HL-60 (cell line): Measurements from ENCODE around the gene MIER1.
A peak's percentile ranks its signal among the peaks of the same experiment; 100 is the strongest.
"Not testable (repeated sequence)": the region's sequence is repeated elsewhere in the genome, so short reads cannot be mapped to it uniquely, and the experiment has no call there.

Source experiments
- DNase-seq, 2 experiments: peaks; one replicate each; pipeline ENCODE4 v3.0.0-alpha.2; 2010 to 2020; ENCODE audit warnings: low read depth in 1 of 2, low spot score in 1 of 2
- H3K27ac ChIP-seq: fragments of 250-450 bp; sonication (Bioruptor Pico); replicated peaks from 2 replicates; pipeline ENCODE4 v1.5.1; 2020; ENCODE audit warnings: mild to moderate bottlenecking, moderate library complexity
- H3K27me3 ChIP-seq: fragments of 250-450 bp; sonication (Bioruptor Pico); 2 replicates; pipeline ENCODE4 v1.5.1; 2021; ENCODE audit warnings: mild to moderate bottlenecking, moderate library complexity; ENCODE audit not compliant: insufficient read depth, poor library complexity, severe bottlenecking
- H3K4me3 ChIP-seq: replicated peaks from 2 replicates; pipeline ENCODE4 v1.5.1; 2011; ENCODE audit warnings: mild to moderate bottlenecking, control low read depth, low read length; ENCODE audit not compliant: insufficient read depth
- GABPA ChIP-seq: IDR thresholded peaks from 2 replicates; pipeline ENCODE4 v1.6.1; 2012; ENCODE audit warnings: low read depth
- POLR2AphosphoS5 ChIP-seq: IDR thresholded peaks from 2 replicates; pipeline ENCODE4 v1.6.1; 2012; ENCODE audit warnings: low read depth
- SPI1 ChIP-seq: IDR thresholded peaks from 2 replicates; pipeline ENCODE4 v1.6.1; 2012; ENCODE audit warnings: low read depth, mild to moderate bottlenecking, borderline replicate concordance
- TF ChIP-seq, protein P1 (sequence below): IDR thresholded peaks from 2 replicates; pipeline ENCODE4 v1.6.1; 2012; ENCODE audit warnings: low read depth; ENCODE audit not compliant: insufficient replicate concordance
- TF ChIP-seq, protein P2 (sequence below): IDR thresholded peaks from one replicate; pipeline ENCODE4 v1.5.1; 2011; ENCODE audit warnings: low read length, control low read depth, inconsistent platforms; ENCODE audit not compliant: insufficient read depth

Gene MIER1

DNA sequence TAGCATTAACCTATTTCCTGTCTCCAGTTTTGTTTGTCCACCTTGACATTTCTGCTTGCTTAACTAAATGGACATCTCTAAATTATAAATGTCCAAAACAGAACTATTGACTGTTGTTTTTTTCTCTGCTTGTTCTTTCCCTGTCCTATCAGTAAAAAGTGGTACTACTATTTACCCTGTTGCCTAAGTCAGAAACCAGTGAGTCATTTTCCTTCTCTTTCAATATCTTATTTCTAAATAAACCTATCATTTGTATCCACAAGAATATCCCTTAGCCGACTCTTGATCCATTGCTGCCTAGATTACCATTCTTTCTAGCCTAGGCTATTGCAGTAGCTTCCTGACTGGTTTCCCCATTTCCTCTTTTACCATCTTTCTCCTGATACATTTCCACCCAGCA, 22.5 kb downstream of the MIER1 start:
- Histone ChIP-seq H3K27ac (0 out of 2 replicates have a peak overlapping the region, but pooled peaks have one; percentile 38), H3K27me3 (no peaks in the 10 kb centered on the region), H3K4me3 (no peak overlapping the region)
- DNase-seq: no peak
- peak; percentile 65; the same call in 1 of the 2 replicates for TF ChIP-seq SPI1
- TF ChIP-seq, protein P1, sequence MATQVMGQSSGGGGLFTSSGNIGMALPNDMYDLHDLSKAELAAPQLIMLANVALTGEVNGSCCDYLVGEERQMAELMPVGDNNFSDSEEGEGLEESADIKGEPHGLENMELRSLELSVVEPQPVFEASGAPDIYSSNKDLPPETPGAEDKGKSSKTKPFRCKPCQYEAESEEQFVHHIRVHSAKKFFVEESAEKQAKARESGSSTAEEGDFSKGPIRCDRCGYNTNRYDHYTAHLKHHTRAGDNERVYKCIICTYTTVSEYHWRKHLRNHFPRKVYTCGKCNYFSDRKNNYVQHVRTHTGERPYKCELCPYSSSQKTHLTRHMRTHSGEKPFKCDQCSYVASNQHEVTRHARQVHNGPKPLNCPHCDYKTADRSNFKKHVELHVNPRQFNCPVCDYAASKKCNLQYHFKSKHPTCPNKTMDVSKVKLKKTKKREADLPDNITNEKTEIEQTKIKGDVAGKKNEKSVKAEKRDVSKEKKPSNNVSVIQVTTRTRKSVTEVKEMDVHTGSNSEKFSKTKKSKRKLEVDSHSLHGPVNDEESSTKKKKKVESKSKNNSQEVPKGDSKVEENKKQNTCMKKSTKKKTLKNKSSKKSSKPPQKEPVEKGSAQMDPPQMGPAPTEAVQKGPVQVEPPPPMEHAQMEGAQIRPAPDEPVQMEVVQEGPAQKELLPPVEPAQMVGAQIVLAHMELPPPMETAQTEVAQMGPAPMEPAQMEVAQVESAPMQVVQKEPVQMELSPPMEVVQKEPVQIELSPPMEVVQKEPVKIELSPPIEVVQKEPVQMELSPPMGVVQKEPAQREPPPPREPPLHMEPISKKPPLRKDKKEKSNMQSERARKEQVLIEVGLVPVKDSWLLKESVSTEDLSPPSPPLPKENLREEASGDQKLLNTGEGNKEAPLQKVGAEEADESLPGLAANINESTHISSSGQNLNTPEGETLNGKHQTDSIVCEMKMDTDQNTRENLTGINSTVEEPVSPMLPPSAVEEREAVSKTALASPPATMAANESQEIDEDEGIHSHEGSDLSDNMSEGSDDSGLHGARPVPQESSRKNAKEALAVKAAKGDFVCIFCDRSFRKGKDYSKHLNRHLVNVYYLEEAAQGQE: no peak

DNA sequence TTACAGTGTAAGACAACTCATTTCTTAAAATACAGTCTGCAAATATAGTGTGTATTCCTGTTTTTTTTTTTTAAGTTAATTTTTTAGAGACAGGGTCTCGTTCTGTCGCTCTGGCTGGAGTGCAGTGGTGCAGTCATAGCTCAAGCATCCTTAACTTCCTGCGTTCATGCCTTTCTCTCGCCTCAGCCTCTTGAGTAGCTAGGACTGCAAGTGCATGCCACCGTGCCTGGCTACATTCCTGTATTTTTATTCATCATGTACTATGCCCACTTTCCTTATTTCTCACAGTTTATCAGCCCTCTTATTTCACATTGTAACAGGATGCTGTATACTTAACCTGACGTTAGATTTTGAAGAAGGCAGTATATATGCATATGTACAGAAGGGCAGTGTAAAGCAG, 26.7 kb downstream of the MIER1 start:
- no peak overlapping the region for H3K27ac ChIP-seq
- TF ChIP-seq GABPA (no peak), SPI1 (no peak), POLR2AphosphoS5 (no peak)
- TF ChIP-seq, protein P2, sequence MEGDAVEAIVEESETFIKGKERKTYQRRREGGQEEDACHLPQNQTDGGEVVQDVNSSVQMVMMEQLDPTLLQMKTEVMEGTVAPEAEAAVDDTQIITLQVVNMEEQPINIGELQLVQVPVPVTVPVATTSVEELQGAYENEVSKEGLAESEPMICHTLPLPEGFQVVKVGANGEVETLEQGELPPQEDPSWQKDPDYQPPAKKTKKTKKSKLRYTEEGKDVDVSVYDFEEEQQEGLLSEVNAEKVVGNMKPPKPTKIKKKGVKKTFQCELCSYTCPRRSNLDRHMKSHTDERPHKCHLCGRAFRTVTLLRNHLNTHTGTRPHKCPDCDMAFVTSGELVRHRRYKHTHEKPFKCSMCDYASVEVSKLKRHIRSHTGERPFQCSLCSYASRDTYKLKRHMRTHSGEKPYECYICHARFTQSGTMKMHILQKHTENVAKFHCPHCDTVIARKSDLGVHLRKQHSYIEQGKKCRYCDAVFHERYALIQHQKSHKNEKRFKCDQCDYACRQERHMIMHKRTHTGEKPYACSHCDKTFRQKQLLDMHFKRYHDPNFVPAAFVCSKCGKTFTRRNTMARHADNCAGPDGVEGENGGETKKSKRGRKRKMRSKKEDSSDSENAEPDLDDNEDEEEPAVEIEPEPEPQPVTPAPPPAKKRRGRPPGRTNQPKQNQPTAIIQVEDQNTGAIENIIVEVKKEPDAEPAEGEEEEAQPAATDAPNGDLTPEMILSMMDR: no peak
- TF ChIP-seq, protein P1: no peak

DNA sequence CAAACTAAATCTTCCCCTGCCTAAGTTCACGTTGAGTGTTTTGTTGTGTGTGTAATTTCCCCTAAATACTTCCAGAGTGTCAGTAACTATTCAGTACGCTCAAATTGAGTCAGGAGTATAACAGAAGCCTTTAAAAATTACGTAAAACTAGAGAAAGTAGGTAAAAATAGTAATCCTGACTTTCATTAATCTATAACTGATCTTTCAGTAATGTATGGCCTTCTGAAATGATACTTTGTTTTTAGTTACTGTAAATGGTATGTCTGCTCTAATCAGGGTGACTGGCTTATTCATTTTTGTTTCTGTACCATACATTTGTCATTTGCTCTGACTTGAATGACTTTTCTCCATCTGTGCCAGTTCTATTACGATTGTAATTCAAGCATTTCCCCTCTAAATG, 29.4 kb downstream of the MIER1 start:
- no peak for TF ChIP-seq POLR2AphosphoS5
- TF ChIP-seq SPI1: no peak
- TF ChIP-seq, protein P2: no peak
- no peak for TF ChIP-seq GABPA
- H3K27me3 ChIP-seq: no peaks in the 10 kb centered on the region
- no peak overlapping the region for H3K4me3 ChIP-seq
- DNase-seq: no peak
- H3K27ac ChIP-seq: no peak overlapping the region

More for the DNA sequence above, 26.7 kb downstream of the MIER1 start:
- H3K4me3 ChIP-seq: no peak overlapping the region
- no peak for DNase-seq
- H3K27me3 ChIP-seq: no peaks in the 10 kb centered on the region

DNA sequence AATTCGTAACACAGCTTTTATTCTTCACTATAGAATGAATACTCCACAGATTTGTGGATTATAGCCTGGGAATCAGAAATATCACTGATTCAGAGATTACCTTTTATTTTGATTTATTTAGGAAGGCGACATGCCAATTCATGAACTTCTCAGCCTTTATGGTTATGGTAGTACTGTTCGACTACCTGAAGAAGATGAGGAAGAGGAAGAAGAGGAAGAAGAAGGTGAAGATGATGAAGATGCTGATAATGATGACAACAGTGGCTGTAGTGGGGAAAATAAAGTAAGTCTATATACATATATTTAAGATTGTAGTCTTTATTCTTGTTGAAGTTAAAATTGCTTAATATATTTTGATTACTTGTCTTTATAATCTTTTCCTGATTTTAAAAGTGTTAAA, 33.1 kb downstream of the MIER1 start:
- H3K27me3 ChIP-seq: no peaks in the 10 kb centered on the region
- TF ChIP-seq, protein P2: no peak
- TF ChIP-seq POLR2AphosphoS5 (no peak), GABPA (no peak), SPI1 (no peak)
- TF ChIP-seq, protein P1: no peak
- no peak for DNase-seq
- H3K27ac ChIP-seq: no peak overlapping the region
- H3K4me3 ChIP-seq: no peak overlapping the region

DNA sequence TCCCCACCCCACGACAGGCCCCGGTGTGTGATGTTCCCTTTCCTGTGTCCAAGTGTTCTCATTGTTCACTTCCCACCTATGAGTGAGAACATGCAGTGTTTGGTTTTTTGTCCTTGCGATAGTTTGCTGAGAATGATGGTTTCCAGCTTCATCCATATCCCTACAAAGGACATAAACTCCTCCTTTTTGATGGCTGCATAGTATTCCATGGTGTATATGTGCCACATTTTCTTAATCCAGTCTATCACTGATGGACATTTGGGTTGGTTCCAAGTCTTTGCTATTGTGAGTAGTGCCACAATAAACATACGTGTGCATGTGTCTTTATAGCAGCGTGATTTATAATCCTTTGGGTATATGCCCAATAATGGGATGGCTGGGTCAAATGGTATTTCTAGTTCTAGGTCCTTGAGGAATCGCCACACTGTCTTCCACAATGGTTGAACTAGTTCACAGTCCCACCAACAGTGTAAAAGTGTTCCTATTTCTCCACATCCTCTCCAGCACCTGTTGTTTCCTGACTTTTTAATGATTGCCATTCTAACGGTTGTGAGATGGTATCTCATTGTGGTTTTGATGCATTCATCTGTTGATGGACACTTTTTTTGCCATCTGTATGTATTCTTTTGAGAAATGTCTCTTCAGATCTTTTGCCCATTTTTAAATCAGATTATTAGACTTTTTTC, 41.5 kb downstream of the MIER1 start:
- H3K4me3 ChIP-seq, H3K27me3 ChIP-seq, H3K27ac ChIP-seq, DNase-seq: not testable (repeated sequence)
